ENCODE results near the gene EIF2B4.
"Not testable (repeated sequence)": the region's sequence is repeated elsewhere in the genome, so short reads cannot be mapped to it uniquely, and the experiment has no call there.

Gene EIF2B4

DNA sequence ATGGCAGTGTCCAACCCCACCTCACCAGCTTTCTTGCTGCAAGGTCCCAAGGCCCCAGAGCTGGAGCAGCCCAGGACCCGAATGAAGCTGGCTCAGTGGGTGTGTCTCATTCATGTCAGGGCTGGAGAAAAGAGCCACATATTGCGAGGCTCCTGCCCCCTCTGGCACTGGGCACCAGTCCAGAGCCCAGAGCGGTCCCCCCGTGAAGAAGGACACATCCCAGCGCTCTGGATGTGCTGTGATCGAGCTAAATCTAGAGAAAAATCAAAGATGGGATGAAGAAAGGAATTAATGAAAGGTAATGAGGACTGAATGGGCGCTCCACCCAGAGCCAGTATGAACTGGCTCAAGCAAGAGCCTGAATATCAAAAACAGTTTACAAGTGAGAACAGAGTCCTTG lies 34.0 kb downstream of the EIF2B4 start:
- DNase-seq (ENCODE audit: low spot score), result no peak

GRCh38 chr2:27335311-27335710 lies 34.8 kb downstream of the EIF2B4 start:
- no peak for DNase-seq (ENCODE audit: low spot score)

- no peak for DNase-seq (ENCODE audit: low spot score)
Observed at GRCh38 chr2:27324720-27325119, 45.4 kb downstream of the EIF2B4 start.

- DNase-seq (ENCODE audit: low spot score), result no peak
Observed at GRCh38 chr2:27323596-27324285, 46.4 kb downstream of the EIF2B4 start.

DNA sequence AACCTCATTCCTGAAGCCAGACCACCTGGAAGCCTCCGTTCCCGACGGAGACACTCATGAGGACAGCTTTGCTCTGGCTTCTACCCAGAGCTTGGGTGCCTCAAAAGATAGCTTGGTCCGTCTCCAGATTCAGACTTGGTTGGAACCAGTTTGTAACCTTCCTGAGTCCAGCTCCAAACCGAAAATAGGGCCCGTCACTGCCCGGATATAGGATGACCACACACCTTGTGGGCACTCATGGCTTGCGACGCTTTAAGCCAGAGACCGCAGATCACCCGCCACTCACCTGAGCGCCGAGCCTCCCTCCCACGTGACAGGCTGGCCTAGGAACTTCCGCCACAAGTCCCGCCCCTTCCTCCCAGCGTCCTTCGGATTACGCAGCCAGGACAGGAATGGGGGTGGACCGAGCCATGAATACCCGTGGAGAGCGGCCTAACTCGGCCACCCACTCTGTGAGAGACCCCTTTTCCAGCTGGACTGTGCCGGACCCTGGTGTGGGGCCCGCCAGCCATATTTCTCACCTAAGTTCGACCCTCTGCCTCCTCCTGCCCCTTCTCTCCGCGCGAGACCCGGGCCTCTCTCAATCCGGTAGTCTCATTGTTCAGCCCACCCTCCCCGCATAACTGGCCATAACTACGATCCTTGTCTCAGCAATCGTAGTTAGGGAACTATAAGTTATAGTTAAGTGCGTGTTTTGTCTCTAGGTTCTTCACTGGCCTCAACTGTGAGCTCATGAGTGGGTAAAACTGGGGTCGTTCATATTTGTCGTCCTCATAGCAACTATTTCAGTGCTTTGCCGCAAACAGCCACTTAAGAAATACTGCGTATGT lies 47.2 kb downstream of the EIF2B4 start, which contains the start of gene MPV17:
Gene MPV17, minus strand, starts transcription at position 332 of the 830 bp plus-strand sequence. CDS start 580 bp downstream, outside the sequence.
- peak; percentile 95 for DNase-seq (ENCODE audit: low spot score)

- peak; percentile 48 for DNase-seq (ENCODE audit: low spot score)
Observed at GRCh38 chr2:27322301-27322765, 47.8 kb downstream of the EIF2B4 start.

GRCh38 chr2:27320958-27321543 lies 49.1 kb downstream of the EIF2B4 start:
- peak; percentile 99 for DNase-seq (ENCODE audit: low spot score)

GRCh38 chr2:27319839-27320238 lies 50.3 kb downstream of the EIF2B4 start:
- DNase-seq (ENCODE audit: low spot score), result not testable (repeated sequence)

DNA sequence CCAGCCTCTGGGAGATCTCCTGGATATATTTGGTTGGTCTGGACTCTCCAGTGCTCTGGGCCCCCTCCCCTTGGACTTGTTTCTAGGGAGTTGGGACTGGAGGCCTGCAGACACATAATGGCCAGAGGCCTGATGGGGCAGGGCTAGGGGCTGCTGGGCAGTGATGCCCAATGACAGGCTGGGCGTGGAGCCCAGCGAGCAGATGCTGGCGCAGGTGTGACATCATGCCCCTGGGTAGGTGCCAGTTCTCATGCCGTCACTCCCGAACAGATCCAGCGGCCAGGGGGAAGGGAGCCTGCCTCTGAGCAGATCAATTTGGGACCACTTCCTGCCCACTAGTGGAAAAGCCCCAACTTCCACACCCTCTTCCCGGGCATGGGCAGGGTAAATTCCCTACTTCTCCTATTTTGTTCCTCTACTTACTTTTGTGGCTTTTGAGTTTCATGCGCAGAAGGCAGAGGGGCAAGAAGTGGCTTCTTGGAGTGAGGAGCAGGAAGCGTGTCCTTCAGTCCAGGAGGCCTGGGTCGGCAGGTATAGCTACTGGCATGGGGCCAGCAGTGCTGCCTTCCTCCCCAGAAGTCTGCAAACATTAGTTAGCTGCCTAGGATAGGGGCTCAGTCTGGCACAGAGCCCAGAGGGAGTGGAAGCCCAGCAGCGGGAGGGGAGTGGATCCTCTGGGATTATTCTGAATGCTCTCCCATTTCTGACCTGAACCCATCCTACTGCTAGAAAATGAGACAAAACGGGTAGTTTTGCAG lies 53.3 kb downstream of the EIF2B4 start:
- DNase-seq (ENCODE audit: low spot score), result no peak

DNA sequence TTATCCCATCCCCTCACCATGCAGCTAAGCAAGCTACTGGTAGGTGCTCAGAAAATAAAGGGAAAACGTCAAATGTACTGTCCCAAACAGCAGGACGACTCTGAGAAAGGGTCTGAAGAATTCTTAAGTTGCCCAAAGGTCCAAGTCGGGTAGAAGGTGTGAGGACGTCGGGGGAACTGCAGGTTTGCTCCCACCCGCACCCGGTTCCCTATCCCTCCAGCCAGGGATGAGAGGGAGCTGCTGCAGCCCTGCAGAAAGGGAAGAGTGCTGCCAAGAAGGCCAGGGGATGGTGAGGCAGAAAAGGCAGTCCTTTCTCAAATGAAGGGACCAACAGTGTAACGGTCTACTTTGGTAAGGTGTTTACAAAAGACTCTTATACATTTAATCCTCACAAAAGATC lies 55.0 kb downstream of the EIF2B4 start:
- no peak for DNase-seq (ENCODE audit: low spot score)

DNA sequence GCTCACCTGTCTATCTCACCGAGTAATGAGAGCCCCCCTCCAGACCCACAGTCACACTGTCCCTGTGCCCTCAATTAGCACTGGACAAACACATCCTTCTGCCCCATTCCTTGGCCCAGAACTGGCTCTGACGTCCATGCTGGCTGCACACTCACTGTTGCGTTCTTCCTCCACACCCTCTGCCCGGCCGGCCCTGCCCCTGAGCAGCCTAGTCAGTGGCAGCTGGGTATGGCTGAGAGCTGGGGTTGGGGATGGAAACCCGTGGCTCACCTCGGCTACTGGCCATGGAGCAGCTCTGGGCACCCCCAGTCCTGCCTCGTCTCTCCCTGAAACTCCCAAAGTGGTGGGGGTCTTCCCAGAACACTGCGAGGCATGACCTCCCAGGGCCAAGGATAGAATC lies 55.4 kb downstream of the EIF2B4 start:
- DNase-seq (ENCODE audit: low spot score), result no peak

All from kidney tubule cell (primary cell).